Measurements from ENCODE around the gene RASGRP1. TPM values are rescaled to one million over a fixed set of nuclear protein-coding genes. Genes with fewer than 3 reads are reported as not detected.

Gene RASGRP1
- polyA plus RNA-seq, 1 donor, result 0.18 TPM

DNA sequence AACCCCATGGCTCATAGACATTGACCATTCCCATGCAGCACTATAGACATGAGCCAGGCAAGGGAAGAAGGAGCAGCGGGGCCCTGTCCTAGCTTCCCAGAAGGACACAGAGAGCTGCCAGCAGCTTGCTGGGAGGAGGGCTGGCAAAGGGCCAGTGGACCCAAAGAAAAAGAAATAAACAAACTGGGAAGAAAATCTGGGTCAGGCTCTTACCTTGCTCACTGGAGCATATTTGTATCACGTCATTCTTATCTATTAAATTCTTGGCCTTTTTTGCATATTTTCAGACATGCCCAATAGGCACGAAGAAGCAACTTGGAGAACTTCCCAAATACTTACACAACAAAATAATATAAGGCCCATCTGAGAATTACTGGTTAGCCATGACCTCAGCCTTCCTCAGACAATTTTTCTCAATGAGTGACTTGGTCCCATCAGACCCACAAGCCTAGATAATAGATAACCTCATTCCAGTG lies 28.4 kb downstream of the RASGRP1 start:
- no peak for DNase-seq (ENCODE audit: low read depth)

DNA sequence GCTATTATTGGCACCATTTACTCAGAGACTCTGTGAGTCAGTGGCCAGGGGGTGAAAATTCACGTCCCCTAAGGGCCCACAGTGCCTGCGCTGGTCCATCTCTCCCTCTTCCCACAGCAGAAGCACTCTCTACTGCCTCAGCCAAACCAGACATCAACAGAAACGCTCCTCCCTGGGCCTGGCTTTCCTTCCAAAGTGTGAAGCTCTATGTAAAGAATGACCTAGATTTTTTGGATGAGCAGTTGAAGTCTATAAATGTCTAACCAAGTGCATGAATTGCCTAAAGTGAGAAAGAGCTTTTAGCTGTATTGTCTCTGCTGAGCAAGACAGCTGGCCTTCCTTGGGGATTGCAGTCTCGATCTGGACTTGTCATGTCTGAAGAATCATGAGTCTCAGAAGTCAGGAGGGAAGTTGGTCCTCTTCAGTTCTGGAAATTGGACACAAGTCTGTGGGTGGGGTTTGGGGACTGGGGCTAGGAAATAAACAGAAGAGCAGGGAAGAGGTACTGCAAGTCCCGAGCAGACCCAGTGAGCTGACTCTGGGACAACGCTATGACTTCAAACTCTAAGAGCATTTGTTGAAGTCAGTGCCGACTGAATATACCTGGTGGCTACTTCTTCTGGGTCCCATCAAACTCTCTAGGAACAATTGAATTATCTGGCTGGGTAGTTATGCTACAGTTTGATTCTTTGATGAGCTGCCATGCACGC lies 29.0 kb downstream of the RASGRP1 start:
- DNase-seq (ENCODE audit: low read depth), result no peak

DNA sequence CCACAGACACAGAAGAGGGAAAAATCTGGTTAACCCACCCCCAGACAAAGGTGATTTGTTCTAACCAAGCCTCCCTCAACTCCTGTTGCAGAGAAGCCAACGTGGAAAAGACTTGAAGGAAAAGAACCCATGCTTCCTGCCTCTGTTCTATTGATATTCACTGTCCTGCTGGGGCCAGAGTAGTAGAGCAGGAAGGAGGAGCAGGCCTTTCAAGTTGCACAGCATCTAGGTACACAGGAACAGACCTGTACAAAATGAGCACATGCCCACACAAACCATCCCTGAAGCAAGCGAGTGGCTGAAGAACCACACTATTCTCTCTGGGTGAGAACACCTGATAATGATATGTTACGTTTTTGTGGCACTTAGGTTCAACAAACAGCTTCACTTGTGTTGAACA lies 29.9 kb downstream of the RASGRP1 start:
- DNase-seq (ENCODE audit: low read depth), result no peak

DNA sequence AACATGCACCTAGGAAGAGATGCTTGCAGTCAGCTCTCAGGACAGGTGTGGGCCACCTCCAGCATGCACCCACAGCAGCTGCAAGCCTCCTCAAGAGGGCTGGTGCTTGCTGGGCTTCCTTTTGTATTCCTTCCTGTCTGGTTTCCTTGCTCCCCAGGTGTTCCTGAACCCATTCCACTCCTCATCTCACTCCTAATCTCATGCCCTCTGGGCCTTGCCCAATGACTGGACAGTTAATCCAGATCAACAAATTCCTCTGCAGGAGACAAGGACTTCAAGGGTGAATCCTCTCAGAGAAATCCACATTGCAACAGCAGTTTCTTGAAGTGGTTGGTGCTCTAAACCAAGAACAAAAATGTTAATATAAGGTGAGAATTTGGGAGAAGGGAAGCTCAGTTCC lies 30.7 kb downstream of the RASGRP1 start:
- no peak for DNase-seq (ENCODE audit: low read depth)

DNA sequence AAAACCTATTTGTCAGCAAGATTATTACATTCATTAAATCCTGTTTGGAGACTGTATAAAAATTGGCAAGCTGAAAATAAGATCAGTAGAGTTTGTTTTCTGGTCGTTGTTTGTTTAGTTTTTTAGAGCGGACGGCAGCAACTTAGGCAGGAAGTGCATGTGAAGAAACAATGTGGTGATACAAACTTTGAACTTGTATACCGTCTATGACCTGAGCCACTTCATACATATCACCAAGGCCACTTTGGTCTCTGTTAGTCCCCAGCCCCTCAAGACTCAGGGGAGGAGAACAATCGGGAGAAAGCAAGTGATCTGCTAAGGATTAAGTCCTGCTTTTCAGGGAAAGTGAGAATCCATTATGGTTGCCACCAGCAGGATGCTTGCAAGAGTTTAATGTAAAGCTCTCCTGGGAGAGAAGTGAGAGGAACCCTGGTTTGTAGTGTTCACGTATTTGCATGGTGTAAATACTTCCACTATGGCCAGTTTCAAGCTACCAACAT lies 31.1 kb downstream of the RASGRP1 start:
- DNase-seq (ENCODE audit: low read depth), result no peak

DNA sequence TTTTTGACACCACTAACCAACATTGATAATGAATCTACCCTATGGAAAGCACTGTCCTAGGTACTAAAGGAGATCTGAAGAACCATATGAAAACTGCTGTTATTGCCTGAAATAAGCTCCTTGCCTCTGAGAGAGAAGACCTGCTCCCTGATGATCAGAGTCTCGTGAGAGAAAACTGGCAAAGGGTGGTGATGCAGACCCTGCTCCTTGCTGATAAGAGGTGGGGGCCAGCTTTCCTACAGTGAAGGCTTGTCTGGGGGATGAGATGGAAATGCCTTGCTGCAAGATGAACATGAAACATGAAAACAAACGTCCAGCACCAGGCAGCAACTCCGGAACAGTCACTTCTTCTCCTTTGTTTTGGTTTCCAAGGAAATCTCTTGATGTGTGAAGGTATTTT lies 31.9 kb downstream of the RASGRP1 start:
- no peak for DNase-seq (ENCODE audit: low read depth)

DNA sequence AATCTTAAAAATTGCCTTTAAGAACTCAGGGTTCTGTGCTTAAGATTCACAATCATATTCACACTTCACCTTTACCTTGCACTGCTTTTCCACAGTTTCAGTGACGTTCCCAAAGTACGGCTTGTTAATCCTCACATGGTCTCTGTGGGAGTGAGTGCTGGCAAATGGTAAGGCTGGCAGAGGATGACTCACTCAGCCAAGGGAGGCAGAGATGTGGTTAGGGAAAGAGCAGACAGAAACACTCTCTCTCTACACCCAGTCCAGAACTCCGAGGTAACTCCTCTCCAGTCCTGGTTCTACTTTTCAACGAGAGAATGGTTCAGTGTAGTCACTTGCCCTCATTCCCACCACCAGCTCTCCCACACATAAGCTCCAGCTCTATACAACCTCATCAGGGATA lies 33.1 kb downstream of the RASGRP1 start:
- no peak for DNase-seq (ENCODE audit: low read depth)

DNA sequence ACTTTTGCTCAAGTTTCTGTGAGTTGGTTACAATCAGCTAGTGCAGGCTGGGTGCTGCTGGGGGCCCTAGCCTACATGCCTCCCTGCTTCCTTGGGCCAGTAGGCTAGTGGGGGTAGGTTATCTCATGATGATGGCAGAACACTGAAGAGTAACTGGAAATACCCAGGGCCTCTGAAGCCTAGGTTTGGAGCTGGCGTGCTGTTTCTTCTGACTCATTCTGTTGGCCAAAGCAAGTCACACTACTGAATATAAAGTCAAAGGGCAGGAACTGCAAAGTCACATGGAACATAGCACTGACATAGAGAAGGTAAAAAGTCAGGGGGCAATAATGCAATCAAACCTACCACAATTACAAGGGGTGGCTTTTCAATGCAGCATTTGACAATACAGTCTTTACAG lies 34.5 kb downstream of the RASGRP1 start:
- DNase-seq (ENCODE audit: low read depth), result no peak

DNA sequence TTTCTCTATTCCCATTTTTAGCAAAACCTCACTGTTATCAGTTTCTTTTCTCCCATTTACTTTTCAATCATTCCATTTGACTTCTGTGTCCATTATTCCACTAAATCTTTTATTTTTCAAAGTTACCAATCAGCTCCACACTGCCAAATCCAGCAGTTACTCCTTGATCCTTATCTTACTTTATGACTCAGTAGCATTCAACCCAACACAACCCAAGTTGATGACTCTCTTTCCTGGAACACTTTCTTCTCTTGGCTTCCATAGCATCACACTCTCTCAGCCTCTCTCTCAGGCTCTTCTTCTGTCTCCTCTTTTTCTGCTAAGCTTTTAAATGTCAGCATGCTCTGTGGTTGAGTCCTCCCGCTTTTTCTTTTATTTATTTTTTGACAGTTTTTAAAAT lies 36.3 kb downstream of the RASGRP1 start:
- DNase-seq (ENCODE audit: low read depth), result no peak

DNA sequence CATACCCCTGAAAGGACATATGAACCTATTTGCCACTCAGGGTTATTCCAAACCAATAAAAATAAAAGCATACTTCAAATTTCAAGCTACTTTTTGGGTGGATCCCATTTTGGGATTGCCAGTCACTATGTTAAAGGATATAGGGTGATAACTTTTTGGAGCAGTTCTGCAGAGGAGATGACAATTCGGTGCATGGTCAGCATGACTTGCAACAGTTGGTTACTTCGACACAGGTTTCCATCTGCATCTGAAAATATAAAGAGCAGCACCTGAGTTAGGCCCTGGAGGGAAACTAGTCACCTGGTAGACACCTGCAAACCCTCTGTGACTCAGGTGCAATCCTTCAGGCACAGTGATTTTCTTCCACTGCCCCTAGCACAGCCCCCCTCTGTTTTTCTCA lies 38.5 kb downstream of the RASGRP1 start:
- DNase-seq (ENCODE audit: low read depth), result no peak

DNA sequence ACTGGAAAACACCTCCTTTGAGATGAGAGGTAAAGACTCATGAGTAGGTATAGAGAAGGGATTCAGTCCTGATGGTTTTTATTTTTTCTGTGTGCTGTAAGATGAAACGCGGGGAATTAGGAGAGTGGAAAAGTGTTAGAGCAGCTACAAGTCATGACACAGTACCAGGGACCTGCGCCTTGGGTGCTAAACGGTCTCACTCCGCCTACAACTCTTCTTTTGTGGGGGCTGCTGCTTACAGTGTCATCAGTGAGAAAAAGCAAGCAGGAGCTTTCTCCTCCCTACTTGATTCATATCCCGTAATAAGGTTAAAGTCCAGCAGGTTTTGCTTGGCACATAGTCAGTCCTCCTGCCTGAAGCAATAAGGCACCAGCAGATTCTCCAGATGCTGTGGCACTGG lies 39.1 kb downstream of the RASGRP1 start:
- DNase-seq (ENCODE audit: low read depth), result no peak

DNA sequence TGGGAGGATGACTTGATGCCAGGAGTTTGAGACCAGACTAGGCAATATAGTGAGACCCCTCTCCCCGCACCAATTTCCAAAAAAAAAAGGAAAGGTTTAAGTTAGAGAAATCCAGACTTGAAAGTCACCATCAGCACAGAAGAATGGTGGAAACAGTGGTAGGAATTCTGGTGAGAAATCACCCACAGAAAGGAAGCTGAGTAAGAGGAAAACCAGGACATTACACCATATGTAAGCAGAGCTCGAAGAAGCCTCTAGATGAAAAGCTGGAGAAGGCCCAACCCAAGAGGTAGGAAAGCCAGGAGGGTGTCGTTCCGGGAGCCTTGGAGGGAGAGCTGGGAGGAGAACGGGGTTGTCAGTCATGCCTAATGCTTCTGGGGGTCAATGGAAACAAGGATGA lies 40.5 kb downstream of the RASGRP1 start:
- no peak for DNase-seq (ENCODE audit: low read depth)

DNA sequence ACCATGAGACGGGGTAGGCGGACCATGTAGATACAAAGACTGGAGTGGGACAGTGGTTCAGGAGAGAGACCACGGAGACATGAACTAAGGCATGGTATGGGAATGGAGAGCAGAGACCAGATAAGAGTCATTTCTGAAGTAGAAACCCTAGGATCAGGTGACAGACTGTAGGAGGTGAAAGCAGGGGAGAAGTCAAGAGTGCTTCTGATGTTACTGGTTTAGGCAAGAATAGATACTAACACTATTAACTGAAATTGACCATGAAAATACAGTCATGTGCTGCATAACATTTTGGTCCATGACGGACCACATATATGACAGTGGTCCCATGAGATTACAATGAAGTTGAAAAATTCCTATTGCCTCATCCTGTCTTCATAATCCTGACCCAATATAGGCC lies 41.7 kb downstream of the RASGRP1 start:
- no peak for DNase-seq (ENCODE audit: low read depth)

DNA sequence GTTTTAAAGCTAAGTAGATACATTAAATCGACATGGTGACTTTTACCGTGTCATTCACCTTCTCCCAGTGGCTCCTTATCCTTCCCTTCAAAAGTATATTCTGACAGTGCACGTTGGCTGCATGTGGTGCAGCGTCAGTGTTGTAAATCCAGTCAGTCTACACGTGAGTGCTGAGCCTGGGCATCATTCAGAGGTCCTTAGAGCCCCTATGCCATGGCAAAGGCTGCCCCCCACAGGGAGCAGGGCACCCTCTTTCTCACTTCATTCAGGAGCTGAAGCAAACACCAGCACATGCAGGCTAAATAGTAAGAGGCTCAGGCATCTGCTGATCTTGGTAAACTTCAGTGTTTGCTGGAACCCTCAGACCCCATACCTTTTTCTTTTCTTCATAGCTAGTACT lies 43.3 kb downstream of the RASGRP1 start:
- DNase-seq (ENCODE audit: low read depth), result no peak

DNA sequence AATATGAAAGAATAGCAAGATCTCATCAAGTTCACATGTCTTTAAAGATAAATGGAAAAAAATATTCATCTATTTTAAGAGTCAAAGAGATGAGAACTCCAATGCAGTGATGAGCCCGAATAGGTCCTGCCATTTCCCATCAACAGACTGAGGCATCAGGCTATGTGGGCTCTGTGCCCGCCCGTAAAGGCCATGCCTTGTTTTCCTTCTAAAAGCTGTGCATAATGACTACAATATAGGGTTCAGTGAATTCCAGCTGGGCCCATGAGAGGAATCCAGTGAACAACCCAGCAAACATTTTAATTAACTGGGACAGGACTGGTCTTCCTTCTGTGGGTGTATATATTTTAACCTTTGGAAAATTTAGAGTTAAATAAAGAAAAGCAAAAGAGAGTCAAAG lies 44.6 kb downstream of the RASGRP1 start:
- no peak for DNase-seq (ENCODE audit: low read depth)

DNA sequence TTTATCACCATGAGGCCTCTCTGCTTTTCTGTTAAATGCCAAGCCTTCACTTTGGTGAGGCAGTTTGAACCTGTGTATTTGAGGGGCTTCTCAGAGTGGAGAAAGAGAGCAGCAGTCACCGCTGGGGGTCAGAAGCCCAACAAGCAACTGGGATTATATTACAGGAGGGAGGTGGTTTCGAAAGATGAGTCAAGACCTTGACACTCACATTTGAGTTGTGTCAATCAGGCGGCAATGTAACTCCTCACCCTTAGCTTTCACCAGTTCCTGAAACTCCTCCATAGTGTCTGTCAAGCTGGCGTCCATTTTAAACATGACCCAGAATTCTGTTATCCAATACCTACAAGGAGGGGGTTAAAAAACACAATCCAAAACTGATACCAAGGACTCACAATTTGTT lies 46.5 kb downstream of the RASGRP1 start:
- no peak for DNase-seq (ENCODE audit: low read depth)

DNA sequence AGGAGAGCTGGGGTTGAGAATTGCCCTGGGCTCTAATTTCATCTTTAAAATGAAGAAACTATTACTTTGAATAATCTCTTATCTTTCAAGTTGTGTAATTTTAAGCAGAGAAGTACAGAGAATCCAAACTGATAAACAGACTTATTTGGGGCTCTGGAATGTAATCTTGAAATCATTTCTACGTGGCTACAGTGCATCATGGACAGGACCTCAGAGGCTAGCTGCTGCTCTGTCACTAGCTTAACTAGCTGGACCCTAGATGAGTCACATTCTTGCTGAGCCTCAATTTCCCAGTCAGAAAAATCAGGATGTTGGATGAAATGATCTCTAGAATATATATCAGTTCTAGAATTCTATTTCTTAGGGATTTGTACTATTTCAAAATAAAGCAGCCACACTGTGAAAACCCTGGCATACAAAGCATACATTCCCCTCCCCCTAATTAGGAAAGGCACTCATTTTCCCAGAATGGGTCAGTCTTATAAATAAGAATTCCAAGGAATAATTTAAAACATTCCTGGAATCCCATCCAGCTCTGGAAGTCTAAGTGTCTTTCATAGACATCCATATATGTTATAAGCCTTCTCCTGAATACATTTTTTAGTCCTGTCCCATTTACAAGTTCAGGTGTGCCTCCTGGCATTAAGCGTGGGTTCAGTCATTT lies 47.2 kb downstream of the RASGRP1 start:
- DNase-seq (ENCODE audit: low read depth), result no peak

DNA sequence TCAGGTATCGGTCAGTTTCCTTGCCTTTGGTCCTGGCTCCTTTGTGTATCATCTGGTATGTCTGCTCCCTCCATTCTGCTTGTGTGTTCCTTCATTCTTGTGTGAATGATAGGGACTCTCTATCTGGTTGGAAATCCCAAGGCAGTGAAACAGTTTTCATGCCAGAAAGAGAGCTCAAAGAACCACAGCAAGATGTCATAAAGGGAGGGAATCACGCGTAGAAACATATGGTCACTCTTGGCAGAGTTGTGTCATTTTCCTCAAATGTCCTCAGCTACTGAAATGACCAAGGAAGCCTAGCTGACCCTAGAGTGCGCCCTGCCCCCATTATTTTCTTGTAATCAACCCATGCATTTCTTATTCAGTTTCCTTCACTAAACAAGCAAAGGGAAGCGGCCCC lies 48.0 kb downstream of the RASGRP1 start:
- DNase-seq (ENCODE audit: low read depth), result no peak

DNA sequence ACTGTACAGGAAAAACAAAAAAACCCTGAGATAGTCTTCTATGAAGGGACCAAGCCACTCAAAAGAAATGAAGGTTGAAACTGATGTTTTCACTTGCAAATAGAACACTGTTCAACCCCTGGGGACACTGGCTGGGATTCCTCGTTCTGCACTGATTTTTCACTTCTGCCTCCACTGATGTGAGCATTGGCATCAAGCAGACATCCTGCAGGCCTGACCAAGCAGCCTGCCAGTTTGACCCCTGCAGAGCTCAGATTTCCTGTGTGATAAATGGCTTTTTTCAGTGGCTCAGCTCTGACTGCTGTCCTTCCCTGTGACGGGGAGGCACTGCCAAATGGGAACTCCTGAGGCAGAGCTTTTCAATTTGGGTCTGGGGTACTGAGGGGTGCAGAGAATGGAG lies 50.0 kb downstream of the RASGRP1 start:
- no peak for DNase-seq (ENCODE audit: low read depth)

DNA sequence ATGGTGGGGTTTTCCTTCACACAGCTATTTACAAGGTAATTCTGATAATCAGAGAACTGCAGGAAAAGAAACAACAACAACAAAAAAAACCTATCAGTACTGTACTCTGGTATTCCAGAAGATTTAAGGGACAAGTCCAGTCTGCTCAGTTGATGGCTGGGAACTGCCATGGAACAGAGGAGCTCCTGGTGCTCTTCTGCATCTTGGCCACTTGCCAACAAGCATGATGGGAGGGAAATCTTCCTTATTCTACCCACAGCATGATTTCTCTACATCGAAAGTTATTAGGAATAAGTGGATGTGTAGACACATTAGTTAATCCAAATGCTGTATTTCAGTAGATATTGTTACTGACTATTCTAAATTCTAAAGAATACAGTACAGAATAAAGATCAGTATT lies 51.7 kb downstream of the RASGRP1 start:
- DNase-seq (ENCODE audit: low read depth), result no peak

DNA sequence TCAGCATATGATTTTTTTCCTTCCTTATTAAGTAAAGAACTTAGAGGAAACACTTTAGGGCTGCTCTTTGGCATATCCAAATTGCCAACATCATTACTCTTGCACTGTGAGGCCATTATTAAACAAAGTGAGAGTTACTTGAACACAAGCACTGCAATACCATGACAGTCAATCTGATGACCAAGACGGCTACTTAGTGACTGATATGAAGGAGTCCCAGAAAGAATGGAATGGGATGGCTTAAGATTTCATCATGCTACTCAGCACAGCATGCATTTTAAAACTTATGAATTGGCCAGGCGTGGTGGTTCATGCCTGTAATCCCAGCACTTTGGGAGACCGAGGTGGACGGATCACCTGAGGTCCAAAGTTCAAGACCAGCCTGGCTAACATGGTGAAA lies 55.5 kb downstream of the RASGRP1 start:
- DNase-seq (ENCODE audit: low read depth), result no peak

DNA sequence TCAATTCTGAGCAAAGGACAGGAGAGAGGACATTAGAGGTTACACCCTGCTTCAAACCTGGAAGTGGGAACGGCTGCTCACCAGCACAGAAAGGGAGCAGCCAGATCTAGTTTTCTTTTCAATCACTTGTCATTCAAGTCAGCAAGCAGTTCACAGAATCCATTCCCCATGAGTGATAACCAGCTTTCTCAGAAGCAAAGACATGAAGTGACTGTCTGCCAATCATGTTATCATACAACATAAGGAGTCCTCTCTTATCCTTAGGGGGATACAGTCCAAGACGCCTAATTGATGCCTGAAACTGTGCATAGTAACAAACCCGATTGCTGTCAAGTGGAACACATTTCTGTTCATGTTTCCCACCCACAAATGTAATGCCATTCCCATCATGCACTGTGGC lies 56.0 kb downstream of the RASGRP1 start:
- DNase-seq (ENCODE audit: low read depth), result no peak

DNA sequence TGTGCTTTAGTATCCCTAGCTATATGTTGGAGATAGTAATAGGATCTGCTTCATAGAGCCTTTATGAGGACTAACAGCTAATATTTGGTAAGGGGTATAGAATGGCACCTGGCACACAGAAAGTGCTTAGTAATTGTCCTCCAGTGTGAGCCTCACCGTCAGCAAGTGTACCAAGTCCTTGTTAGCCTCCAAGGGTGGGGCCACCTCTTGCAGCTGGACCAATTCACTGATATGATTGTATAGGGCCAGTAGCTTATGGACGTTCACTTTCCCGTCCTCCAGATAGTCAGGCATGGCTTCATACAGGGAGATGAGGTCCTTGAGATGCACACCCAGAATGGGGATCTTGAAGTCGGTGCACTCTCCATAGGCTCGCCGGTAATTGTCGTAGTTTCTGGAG lies 57.0 kb downstream of the RASGRP1 start:
- no peak for DNase-seq (ENCODE audit: low read depth)

DNA sequence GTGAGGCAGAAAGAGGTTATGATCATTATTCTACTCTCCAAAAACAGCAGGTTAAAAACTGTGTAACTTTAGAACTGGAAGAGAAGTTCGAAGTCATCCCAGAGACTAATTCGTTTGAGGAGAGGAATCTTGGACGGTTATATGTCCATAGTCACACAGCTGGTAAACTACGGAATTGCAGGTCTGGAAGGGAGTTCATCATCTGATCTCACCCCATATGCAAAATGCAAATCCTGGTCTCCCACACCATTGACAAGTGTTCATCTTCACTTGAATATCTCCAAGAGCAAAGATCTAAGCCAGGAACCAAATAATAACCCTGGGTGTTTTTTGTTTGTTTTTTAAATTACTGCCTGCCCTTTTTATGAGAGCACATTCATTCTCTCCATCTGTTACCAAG lies 57.6 kb downstream of the RASGRP1 start:
- no peak for DNase-seq (ENCODE audit: low read depth)
